Measurements from ENCODE around the gene PCDHA6.
"Not testable (repeated sequence)": the region's sequence is repeated elsewhere in the genome, so short reads cannot be mapped to it uniquely, and the experiment has no call there.

Gene PCDHA6
- total RNA-seq, result 0 reads per million in 2 donors

- DNase-seq, result no peak
Observed at GRCh38 chr5:140827704-140828361, at the start of gene PCDHA6. Gene PCDHA6, plus strand, starts transcription at chr5:140827960. Its CDS starts 132 bp downstream, at chr5:140828092.

GRCh38 chr5:140780512-140780911, 47.2 kb upstream of the PCDHA6 start:
- DNase-seq, result no peak

GRCh38 chr5:140785905-140786686, 41.7 kb upstream of the PCDHA6 start, which contains the start of gene PCDHA1:
Gene PCDHA1, plus strand, starts transcription at chr5:140786140.
- DNase-seq, result no peak

- not testable (repeated sequence) for DNase-seq
Observed at GRCh38 chr5:140787422-140787821, 40.3 kb upstream of the PCDHA6 start.

- DNase-seq, result not testable (repeated sequence)
Observed at GRCh38 chr5:140787849-140788504, 39.8 kb upstream of the PCDHA6 start.

GRCh38 chr5:140791089-140791488, 36.7 kb upstream of the PCDHA6 start:
- no peak for DNase-seq

GRCh38 chr5:140794595-140795258, 33.0 kb upstream of the PCDHA6 start, which contains the start of gene PCDHA2:
Gene PCDHA2, plus strand, starts transcription at chr5:140794852.
- DNase-seq, result no peak

- no peak for DNase-seq
Observed at GRCh38 chr5:140795259-140795641, 32.5 kb upstream of the PCDHA6 start.

- DNase-seq, result not testable (repeated sequence)
Observed at GRCh38 chr5:140796072-140796717, 31.6 kb upstream of the PCDHA6 start.

- DNase-seq, result no peak
Observed at GRCh38 chr5:140796718-140797095, 31.1 kb upstream of the PCDHA6 start.

- DNase-seq, result no peak
Observed at GRCh38 chr5:140800816-140801493, 26.8 kb upstream of the PCDHA6 start, which contains the start of gene PCDHA3. Gene PCDHA3, plus strand, starts transcription at chr5:140801057.

- DNase-seq, result no peak
Observed at GRCh38 chr5:140801494-140801841, 26.3 kb upstream of the PCDHA6 start.

GRCh38 chr5:140802381-140802780, 25.4 kb upstream of the PCDHA6 start:
- not testable (repeated sequence) for DNase-seq

- no peak for DNase-seq
Observed at GRCh38 chr5:140802781-140803271, 24.9 kb upstream of the PCDHA6 start.

GRCh38 chr5:140806834-140807775, 20.7 kb upstream of the PCDHA6 start, which contains the start of gene PCDHA4:
Gene PCDHA4, plus strand, starts transcription at chr5:140807068.
- DNase-seq, result no peak

GRCh38 chr5:140808241-140808888, 19.4 kb upstream of the PCDHA6 start:
- not testable (repeated sequence) for DNase-seq

GRCh38 chr5:140808889-140809291, 18.9 kb upstream of the PCDHA6 start:
- DNase-seq, result no peak

- no peak for DNase-seq
Observed at GRCh38 chr5:140821375-140822280, 6.1 kb upstream of the PCDHA6 start, which contains the start of gene PCDHA5. Gene PCDHA5, plus strand, starts transcription at chr5:140821613.

- DNase-seq, result no peak
Observed at GRCh38 chr5:140822281-140822629, 5.5 kb upstream of the PCDHA6 start.

All from T-helper 9 cell (primary cell).